A204.1 (cell line): ENCODE results near the gene CRLF1.
"Not testable (repeated sequence)": the region's sequence is repeated elsewhere in the genome, so short reads cannot be mapped to it uniquely, and the experiment has no call there.

Experiments
- FAIRE-seq: peaks from 2 replicates; lab custom pipeline; 2012; peaks lifted over from hg19 to GRCh38; lab: Jason Lieb, UNC

CRLF1 gene

GRCh38 chr19:18592732-18593131 lies 13.9 kb downstream of the CRLF1 start:
- not testable (repeated sequence) for FAIRE-seq

- no peak for FAIRE-seq
Observed at GRCh38 chr19:18591735-18592385, 14.7 kb downstream of the CRLF1 start.

DNA sequence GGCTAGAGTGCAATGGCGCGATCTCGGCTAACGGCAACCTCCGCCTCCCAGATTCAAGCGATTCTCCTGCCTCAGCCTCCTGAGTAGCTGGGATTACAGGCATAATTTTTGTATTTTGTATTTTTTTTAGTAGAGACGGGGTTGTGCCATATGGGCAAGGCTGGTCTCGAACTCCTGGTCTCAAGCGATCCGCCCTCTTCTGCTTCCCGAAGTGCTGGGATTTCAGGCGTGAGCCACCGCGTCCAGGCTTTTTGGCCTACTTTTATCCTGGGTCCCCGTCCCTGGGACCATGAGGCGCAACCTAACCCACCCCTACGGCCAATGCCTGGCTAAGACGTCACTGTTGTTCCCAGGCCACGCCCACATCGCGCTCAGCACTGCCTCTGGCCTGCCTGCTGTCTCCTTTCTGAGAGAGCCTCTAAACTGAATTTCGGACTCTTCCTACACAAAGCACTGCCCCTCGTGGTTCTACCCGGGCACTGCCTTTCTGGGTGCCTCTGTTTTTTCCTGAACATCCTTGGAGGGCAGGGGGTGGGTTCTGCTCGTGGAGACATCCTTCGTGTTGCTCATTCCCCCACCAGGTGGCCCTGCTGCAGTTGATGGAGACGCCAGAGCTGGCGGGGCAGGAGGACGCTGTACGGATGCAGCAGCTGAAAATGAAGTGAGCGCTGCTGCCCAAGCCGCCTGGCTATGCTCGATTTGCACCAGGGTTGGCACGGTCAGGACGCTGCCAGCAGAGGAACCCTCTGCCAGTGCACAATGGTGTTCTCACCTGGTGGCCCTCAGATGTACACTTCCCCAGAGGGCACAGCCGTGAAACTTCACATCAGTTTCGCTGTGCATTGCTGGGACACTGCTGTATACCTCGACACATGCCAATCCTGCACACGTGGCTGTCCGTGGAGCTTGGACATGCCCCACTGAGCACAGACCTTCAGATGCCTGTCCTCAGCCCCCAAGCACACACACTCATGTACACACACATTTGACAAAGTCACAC lies 16.0 kb downstream of the CRLF1 start:
- FAIRE-seq: peak; percentile 92

GRCh38 chr19:18589380-18590272 lies 17.0 kb downstream of the CRLF1 start:
- FAIRE-seq: peak; percentile 92

- FAIRE-seq: no peak
Observed at GRCh38 chr19:18588611-18589379, 17.8 kb downstream of the CRLF1 start, which contains the start of gene REX1BD. Gene REX1BD (plus strand): TSS chr19:18588798. CDS start chr19:18588802, 4 bp downstream.

DNA sequence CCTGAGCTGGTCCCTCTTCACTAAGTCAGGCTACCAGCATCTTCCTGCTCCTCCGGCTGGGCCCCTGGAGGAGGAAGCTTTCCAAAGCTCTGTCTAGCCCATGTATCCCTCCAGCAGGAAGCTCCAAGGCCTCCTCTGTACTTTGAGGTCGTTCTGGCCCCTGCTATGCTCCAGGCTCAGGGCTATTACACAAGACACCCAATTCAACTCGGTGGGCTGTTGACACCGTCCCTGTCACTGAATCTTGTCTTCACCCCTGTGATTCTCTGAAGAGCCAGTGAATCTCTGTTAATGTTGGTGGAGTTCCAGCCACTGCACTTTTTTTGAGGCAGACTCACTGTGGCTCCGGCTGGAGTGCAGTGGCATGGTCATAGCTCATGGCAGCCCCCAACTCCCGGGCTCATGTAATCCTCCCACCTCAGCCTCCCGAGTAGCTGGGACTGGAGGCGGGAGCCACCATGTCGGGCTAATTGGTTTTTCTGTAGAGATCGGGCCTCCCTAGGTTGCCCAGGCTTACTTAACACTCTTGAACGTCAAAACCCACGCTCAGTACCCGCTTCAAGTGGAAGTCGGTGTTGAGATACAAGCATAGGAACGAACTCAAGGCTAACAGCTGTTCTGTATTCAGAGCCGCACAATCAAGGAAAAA lies 18.5 kb downstream of the CRLF1 start:
- no peak for FAIRE-seq

- FAIRE-seq: no peak
Observed at GRCh38 chr19:18587561-18587960, 19.0 kb downstream of the CRLF1 start.

DNA sequence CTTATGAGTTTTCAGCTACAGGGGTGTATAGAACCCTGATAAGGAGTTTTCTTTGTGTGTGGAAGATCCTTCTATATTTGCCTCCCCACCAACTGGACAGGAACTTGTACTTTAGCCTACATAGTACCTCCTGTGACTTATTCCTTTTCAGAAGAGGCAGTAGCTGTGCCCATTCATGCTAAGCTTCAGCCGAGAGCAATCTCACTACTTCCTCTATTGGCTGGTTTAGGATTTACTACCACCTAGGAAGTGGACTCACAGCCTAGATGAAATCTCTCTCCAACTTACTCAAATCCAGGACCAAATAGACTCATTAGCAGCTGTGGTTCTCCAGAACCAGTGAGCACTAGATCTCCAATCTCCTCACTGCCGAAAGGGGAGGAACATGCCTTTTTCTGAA lies 20.3 kb downstream of the CRLF1 start:
- FAIRE-seq: no peak

DNA sequence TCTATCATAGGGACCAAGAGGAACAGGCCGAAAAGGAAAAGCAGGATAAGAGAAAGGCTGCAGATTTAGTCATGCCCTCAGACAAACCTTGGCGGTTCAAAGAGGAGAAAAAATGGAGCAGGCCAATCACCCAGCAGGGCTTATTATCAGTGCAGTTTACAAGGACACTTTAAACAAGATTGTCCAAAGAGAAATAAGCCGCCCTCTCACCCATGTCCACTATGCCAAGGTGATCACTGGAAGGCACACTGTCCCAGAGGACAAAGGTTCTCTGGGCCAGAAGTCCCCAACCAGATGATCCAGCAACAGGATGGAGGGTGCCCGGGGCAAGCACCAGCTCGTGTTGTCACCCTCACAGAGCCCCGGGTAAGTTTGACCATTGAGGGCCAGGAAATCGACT lies 26.3 kb downstream of the CRLF1 start:
- no peak for FAIRE-seq

GRCh38 chr19:18577365-18577914 lies 29.2 kb downstream of the CRLF1 start:
- FAIRE-seq: no peak

DNA sequence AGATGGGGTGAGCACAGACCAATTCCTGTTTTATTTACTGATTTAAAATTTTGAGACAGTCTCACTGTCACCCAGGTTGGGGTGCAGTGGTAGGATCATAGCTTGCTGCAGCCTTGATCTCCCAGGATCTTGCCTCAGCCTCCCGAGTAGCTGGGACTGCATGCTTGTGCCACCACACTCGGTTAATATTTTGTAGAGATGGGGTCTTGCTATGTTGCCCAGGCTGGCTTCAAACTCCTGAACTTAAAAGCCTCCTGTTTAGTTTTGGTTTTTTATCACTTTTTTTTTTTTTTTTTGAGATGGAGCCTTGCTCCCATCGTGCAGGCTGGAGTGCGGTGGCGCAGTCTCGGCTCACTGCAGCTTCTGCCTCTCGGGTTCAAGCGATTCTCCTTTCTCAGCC lies 30.2 kb downstream of the CRLF1 start:
- no peak for FAIRE-seq

GRCh38 chr19:18574691-18575291 lies 31.8 kb downstream of the CRLF1 start:
- FAIRE-seq: no peak

- FAIRE-seq: peak; percentile 86
Observed at GRCh38 chr19:18571564-18572344, 34.8 kb downstream of the CRLF1 start, which contains the start of gene UBA52. Gene UBA52 (plus strand): TSS chr19:18571857. CDS start chr19:18573301, 1,444 bp downstream.

DNA sequence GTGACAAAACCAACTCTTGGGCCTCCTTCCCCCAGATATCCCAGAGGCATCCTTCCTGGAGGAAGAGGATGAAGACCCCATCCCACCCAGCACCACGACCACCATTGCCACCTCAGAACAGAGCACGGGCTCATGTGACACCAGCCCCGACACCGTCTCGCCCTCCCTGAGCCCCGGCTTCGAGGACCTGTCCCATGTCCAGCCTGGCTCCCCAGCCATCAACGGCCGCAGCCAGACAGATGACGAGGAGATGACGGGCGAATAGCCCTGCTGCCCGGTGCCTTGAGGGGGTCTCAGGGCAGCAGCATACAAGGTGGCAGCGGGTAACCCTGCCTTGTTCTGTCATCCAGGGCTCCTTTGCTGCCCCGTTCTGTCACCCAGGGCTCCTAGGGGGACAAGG lies 38.2 kb downstream of the CRLF1 start:
- FAIRE-seq: no peak

DNA sequence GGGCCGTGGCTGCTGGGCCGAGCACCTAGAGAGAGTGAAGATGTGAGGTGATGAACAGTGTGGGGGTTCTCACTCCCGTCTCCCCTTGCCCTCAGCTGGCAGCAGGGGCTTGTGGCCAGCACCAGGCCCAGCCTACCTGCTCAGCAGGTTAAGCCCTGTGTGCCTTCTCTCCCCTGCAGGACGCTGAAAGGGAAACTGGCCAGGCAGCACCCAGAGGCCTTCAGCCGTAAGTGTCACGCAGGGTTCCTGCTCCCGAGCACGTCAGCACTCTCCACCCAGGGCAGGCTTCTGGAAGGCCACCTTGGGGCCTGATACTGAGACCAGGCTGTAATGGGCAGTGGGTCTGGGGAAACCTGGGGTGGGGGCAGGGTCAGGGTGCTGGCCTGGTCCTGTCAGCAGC lies 39.6 kb downstream of the CRLF1 start:
- no peak for FAIRE-seq

DNA sequence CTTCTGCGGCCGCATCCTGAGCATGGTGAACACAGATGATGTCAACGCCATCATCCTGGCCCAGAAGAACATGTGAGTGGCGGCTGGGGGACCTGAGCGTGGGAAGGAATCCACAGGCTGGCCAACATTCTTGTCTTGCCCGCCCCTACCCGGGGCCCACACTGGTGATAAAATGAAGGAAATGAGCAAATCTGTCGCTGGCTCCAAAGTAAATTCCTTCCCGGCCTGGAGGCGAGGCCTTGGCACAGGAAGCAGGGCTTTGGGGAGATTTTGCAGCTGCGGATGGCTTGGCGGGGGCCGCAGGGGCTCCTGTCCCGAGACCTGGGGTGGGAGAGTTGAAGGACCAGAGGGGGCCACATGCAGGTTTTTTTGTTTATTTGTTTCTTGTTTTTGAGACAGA lies 44.5 kb downstream of the CRLF1 start:
- FAIRE-seq: no peak

DNA sequence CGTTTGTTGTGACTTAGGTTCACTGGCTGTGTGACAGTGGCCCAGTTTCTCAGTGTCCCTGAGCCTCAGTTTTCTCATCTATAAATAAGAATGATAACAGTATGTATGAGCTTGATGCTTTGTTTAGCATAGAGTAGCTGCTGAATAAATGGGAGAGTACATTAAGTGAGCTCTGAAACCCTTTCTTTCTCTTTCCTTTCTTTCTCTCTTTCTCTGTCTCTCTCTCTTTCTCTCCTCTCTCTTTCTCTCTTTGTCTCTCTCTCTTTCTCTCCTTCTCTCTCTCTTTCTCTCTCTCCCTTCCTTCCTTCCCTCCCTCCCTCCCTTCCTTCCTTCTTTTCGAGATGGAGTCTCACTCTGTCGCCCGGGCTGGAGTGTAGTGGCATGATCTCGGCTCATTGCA lies 46.9 kb downstream of the CRLF1 start:
- FAIRE-seq: no peak

- no peak for FAIRE-seq
Observed at GRCh38 chr19:18558604-18559003, 48.0 kb downstream of the CRLF1 start.

DNA sequence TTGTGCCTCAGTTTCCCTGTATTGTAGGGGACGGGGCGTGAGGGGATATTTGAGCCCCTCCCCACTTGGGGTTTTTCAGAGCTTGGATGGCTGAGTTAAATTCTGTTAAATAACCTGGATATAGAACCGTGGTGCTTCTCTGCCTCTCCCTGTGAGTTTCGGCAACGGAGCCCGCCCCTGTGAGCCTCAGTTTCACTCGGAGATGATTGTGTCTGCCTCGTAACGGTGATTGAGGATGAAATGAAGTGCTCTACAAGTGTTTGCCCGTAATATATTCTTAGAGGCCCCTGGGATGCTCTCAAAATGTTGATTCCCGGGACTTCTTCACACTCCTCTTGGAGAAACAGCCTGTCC lies 48.4 kb downstream of the CRLF1 start:
- no peak for FAIRE-seq
